DND-41 (cell line): ENCODE data around the gene RPS19.

Source experiments
- EZH2 ChIP-seq: IDR thresholded peaks from 3 replicates; pipeline ENCODE4 v1.6.1; 2012; ENCODE audit warnings: borderline replicate concordance, low read depth, mild to moderate bottlenecking, moderate library complexity, low read length, inconsistent platforms; ENCODE audit not compliant: severe bottlenecking
- TF ChIP-seq, protein P1 (sequence below): IDR thresholded peaks from 2 replicates; pipeline ENCODE4 v1.5.1; 2012; ENCODE audit warnings: borderline replicate concordance, low read length, moderate library complexity, mild to moderate bottlenecking; ENCODE audit not compliant: poor library complexity, severe bottlenecking; ENCODE audit errors: extremely low read depth

- TF ChIP-seq, protein P1, sequence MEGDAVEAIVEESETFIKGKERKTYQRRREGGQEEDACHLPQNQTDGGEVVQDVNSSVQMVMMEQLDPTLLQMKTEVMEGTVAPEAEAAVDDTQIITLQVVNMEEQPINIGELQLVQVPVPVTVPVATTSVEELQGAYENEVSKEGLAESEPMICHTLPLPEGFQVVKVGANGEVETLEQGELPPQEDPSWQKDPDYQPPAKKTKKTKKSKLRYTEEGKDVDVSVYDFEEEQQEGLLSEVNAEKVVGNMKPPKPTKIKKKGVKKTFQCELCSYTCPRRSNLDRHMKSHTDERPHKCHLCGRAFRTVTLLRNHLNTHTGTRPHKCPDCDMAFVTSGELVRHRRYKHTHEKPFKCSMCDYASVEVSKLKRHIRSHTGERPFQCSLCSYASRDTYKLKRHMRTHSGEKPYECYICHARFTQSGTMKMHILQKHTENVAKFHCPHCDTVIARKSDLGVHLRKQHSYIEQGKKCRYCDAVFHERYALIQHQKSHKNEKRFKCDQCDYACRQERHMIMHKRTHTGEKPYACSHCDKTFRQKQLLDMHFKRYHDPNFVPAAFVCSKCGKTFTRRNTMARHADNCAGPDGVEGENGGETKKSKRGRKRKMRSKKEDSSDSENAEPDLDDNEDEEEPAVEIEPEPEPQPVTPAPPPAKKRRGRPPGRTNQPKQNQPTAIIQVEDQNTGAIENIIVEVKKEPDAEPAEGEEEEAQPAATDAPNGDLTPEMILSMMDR = no peak
- TF ChIP-seq EZH2 = no peak
Observed at GRCh38 chr19:41906916-41907680, 47.0 kb downstream of the RPS19 start.
